Measurements from ENCODE around the gene GOLM1.

Gene GOLM1

GRCh38 chr9:85984457-85984856, 114.9 kb downstream of the GOLM1 start:
- Histone ChIP-seq H3K4me1 (ENCODE audit: control insufficient read depth, insufficient read depth, low read length) (no peaks in the 10 kb centered on the region), H3K36me3 (ENCODE audit: control insufficient read depth in 2 of 2, insufficient read depth in 1 of 2, low read length in 2 of 2) (peaks cover 0 to 51% of the 10 kb centered on the region in 2 experiments), H3K27ac (ENCODE audit: extremely low read depth, low read depth, low read length) (no peak overlapping the region), H3K4me3 (ENCODE audit: low read depth, low read length) (no peak overlapping the region), H3K9me3 (ENCODE audit: control insufficient read depth, insufficient read depth, low read depth, low read length) (no peaks in the 10 kb centered on the region)
- ChIA-PET POLR2A (no interaction called here), CTCF (no interaction called here)
- TF ChIP-seq ZNF280C (tag by site-specific recombination; IDR thresholded peaks at IDR 0.05) (no peak), ZNF211 (tag by site-specific recombination; IDR thresholded peaks at IDR 0.05; ENCODE audit: low read depth) (no peak), TCF7L2 (IDR thresholded peaks at IDR 0.05; ENCODE audit: borderline replicate concordance, low read depth, low read length) (no peak), ZNF654 (tag by site-specific recombination; IDR thresholded peaks at IDR 0.05; ENCODE audit: low read depth) (no peak), ZNF837 (tag by site-specific recombination; IDR thresholded peaks at IDR 0.05) (no peak), ZNF174 (tag by site-specific recombination; IDR thresholded peaks at IDR 0.05) (no peak), PATZ1 (tag by site-specific recombination; IDR thresholded peaks at IDR 0.05) (no peak), ZSCAN30 (tag by site-specific recombination; IDR thresholded peaks at IDR 0.05) (no peak), ZNF19 (tag by site-specific recombination; IDR thresholded peaks at IDR 0.05; ENCODE audit: low read depth) (no peak), ZNF670 (tag by site-specific recombination; IDR thresholded peaks at IDR 0.05; ENCODE audit: low read depth) (no peak), PBX3 (CRISPR knock-in tag; IDR thresholded peaks at IDR 0.05) (no peak), ZNF624 (tag by site-specific recombination; IDR thresholded peaks at IDR 0.05) (no peak), ZNF16 (tag by site-specific recombination; IDR thresholded peaks at IDR 0.05; ENCODE audit: low read depth) (no peak), ZNF473 (tag by site-specific recombination; IDR thresholded peaks at IDR 0.05) (no peak), ZNF658 (tag by site-specific recombination; IDR thresholded peaks at IDR 0.05) (no peak), REST (tag by site-specific recombination; IDR thresholded peaks at IDR 0.05) (no peak)

GRCh38 chr9:85981369-85981768, 118.0 kb downstream of the GOLM1 start:
- CTCF ChIA-PET, result no interaction called here

More at GRCh38 chr9:85981369-85981768, 118.0 kb downstream of the GOLM1 start:
- H3K9me3 ChIP-seq (ENCODE audit: control insufficient read depth, insufficient read depth, low read depth, low read length), result no peaks in the 10 kb centered on the region
- POLR2A ChIA-PET, result no interaction called here
- H3K4me3 ChIP-seq (ENCODE audit: low read depth, low read length), result no peak overlapping the region
- no peaks in the 10 kb centered on the region for H3K4me1 ChIP-seq (ENCODE audit: control insufficient read depth, insufficient read depth, low read length)
- peaks cover 0 to 79% of the 10 kb centered on the region in 2 experiments for H3K36me3 ChIP-seq (ENCODE audit: control insufficient read depth in 2 of 2, insufficient read depth in 1 of 2, low read length in 2 of 2)
- no peak overlapping the region for H3K27ac ChIP-seq (ENCODE audit: extremely low read depth, low read depth, low read length)
- TF ChIP-seq MYNN (tag by site-specific recombination; IDR thresholded peaks at IDR 0.05; ENCODE audit: borderline replicate concordance) (no peak), ZBTB49 (tag by site-specific recombination; IDR thresholded peaks at IDR 0.05; ENCODE audit: low read depth) (no peak)

All from HEK293 (cell line).